Measurements from ENCODE around the gene ANO7. TPM values are rescaled to one million over a fixed set of nuclear protein-coding genes. Genes with fewer than 3 reads are reported as not detected.

Gene ANO7
- polyA plus RNA-seq, 3 donors = 0.44 to 2.5 (median 0.56) TPM

DNA sequence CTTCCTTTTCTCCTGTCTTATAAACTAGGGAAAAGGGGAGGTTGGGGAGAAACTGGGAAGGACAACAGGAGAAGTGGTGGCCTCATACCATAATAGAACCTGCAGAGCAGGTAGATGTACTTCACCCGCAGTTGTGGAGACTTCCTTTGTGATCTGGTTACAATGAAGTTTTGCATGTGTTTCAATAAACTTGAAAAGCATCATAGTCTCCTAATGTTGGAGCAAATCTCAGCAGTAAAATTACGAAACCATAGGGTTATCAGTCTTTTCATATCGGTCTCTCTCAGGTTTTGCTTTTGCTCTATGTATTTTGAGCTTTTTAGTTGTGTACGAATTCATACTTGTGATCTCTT is 30.5 kb downstream of the ANO7 start:
- H3K27ac ChIP-seq (ENCODE audit: low read depth, low read length) = no peak overlapping the region
- 33 to 53% (median 51%) methylated on average over 4 of the region's 4 CpGs for WGBS, 3 donors

DNA sequence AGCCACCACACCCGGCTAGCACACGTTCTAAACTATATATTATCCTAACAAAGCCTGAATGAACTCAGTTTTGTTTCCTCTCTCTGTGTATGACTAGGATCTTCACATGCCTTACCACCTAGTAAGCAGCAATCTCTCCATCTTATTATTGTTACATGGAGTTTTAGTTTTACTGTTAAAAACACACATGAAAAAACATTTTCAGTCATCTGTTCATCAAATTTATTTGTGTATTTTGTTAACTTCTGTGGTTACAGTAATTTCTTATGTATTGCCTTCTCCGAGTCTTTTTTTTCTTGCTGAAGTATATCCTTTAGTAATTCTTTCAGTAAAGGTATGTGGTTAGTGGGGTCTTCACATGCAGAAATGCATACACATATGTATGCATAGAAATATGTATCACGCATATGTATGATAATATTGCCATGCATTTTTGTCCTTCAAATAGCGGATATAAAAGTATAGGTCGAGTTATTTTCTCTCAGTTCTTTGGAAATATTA is 31.4 kb downstream of the ANO7 start:
- 82 to 95% (median 93%) methylated on average over 6 of the region's 6 CpGs for WGBS, 3 donors
- no peak overlapping the region for H3K27ac ChIP-seq (ENCODE audit: low read depth, low read length)

GRCh38 chr2:241223211-241224017 is 34.9 kb downstream of the ANO7 start:
- H3K27ac ChIP-seq (ENCODE audit: low read depth, low read length) = no peak overlapping the region
- WGBS, 3 donors = 50 to 56% (median 55%) methylated on average over 23 of the region's 23 CpGs

DNA sequence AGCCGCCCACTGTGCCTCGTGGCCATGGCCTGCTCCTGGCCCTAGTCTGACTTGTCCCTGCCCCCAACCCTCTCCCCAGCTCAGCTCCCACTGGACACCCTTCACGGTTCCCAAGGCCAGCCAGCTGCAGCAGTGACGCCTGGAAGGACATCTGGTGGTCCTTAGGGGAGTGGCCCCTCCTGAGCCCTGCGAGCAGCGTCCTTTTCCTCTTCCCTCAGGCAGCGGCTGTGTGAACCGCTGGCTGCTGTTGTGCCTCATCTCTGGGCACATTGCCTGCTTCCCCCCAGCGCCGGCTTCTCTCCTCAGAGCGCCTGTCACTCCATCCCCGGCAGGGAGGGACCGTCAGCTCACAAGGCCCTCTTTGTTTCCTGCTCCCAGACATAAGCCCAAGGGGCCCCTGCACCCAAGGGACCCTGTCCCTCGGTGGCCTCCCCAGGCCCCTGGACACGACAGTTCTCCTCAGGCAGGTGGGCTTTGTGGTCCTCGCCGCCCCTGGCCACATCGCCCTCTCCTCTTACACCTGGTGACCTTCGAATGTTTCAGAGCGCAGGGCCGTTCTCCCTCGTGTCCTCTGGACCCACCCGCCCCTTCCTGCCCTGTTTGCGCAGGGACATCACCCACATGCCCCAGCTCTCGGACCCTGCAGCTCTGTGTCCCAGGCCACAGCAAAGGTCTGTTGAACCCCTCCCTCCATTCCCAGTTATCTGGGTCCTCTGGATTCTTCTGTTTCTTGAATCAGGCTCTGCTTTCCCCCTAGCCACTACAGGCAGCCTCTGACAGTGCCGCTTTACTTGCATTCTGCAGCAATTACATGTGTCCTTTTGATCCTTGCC is 35.8 kb downstream of the ANO7 start:
- WGBS, 3 donors = 30 to 46% (median 45%) methylated on average over 24 to 26 of the region's 26 CpGs
- H3K27ac ChIP-seq (ENCODE audit: low read depth, low read length) = no peak overlapping the region

DNA sequence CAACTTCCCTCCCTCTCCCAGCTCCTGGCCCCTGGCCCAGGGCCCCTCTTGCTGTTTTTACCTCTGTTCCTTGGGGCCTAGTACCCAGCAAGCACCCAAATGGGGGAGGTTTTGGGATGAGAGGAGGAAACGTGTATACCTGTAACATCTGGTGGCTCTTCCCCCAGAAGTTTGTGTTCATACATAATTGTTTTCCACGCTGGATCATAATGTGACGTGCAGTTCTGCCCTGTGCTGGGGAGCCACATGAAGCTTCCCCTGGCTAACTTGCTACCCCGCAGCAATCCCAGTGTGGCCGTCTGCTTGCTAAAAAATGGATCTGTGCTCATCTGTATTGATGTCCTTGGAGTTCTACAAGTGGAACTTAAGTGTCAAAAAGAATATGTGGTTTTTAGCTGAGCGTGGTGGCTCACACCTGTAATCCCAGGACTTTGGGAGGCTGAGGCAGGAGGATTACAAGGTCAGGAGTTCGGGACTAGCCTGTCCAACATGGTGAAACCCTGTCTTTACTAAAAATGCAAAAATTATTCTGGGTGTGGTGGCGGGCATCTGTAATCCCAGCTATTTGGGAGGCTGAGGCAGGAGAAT is 36.5 kb downstream of the ANO7 start:
- WGBS, 3 donors = 69 to 85% (median 85%) methylated on average over 8 of the region's 8 CpGs
- H3K27ac ChIP-seq (ENCODE audit: low read depth, low read length) = no peak overlapping the region

DNA sequence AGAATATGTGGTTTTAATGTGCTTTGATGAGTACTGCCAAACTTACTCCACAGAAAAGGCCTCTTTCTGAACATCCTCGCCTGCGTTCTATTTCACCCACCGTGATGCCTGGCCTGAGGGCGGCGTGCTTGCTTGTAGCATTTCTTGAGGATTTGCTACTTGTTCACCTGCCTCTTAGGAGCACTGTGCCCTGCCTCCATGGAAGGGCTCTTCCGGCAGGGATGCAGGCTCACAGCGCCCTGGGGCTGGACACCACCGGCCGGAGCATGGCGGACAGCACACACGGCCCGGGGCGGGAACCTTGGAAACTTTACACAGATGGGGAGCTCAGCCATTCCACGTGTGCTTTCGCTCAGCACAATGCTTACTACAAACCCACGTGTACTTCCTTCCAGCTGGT is 37.1 kb downstream of the ANO7 start:
- no peak overlapping the region for H3K27ac ChIP-seq (ENCODE audit: low read depth, low read length)
- whole genome bisulfite sequencing, 3 donors = 75 to 93% (median 91%) methylated on average over 16 of the region's 16 CpGs

DNA sequence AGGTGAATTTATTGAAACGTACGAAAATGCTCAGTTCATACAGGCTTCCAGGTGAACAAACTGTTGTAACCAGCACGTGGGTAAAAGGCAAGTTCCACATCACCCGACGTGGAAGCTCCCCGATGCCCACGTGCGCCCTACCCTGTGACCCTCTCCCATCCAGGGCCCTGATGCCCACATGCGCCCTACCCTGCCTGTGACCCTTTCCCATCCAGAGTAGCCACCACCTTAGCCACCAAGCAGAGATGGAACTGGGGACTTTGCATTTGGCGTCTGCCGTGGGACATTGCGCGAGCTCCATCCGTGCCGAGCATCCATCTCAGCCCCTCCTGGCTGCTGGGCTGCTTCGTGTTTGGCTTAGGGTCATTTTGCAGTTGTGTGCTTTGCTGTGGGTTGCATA is 37.5 kb downstream of the ANO7 start:
- no peak overlapping the region for H3K27ac ChIP-seq (ENCODE audit: low read depth, low read length)
- 91 to 94% (median 93%) methylated on average over 16 of the region's 16 CpGs for WGBS, 3 donors

DNA sequence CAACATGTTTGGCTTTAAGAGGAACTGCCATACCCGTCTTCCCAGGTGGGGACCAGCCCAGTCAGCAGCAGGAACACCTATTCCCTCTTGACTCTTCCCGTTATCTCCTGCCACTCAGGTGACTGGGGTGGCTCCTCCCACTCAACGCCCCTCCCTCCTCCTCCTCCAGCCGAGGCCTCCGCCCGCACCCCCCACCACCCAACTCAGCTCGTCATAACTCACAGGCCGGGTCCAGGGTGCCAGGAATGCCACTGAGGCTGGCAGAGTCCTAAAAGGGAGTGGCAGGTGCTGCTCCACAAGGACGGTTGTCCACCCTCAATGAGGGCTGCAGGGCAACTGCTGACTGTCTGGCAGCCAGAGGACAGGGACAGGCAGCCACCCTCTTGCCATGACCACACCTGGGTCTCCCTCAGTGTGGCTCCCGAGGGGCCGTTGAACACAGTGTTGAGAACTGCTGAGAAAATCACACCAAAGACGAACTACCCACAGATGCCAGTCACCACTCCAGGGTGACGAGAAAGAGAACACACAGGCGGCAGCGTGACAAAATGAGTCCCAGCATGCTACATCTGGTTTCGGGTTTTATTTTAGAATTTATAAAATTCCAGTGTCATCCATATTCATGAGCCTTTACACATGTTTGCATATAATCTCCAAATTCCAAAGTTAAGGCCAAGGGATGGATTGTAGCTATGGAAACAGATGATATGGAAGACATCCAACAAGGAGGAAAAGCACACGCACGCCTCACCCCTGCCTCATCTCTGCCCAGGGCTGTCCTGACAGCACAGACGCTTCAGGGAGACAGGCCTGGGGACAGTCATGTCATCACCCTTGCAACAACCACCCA is 38.5 kb downstream of the ANO7 start:
- WGBS, 3 donors = 73 to 87% (median 84%) methylated on average over 18 to 19 of the region's 19 CpGs

DNA sequence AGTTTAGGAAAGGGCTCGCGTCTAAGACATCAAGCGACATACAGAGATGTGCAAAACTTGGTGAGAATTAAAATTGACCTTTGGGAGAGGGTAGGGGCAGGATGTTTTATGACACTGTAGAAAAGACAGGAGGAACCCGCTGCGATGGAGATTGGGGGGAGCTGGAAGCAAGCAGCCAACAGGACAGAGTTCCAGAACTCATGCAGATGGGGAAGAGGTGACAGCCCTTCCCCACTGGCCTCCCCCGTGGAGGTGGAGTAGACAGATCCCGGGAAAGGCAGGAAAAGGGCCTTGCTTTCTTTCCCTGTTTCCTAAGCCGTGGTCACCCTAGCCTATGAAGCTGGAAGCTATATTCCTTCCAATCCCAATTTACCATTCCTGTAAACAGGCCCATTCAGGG is 39.1 kb downstream of the ANO7 start:
- 79 to 88% (median 79%) methylated on average over 8 of the region's 8 CpGs for WGBS, 3 donors
- no peak overlapping the region for H3K27ac ChIP-seq (ENCODE audit: low read depth, low read length)

More for the DNA sequence above, 38.5 kb downstream of the ANO7 start:
- H3K27ac ChIP-seq (ENCODE audit: low read depth, low read length) = no peak overlapping the region

DNA sequence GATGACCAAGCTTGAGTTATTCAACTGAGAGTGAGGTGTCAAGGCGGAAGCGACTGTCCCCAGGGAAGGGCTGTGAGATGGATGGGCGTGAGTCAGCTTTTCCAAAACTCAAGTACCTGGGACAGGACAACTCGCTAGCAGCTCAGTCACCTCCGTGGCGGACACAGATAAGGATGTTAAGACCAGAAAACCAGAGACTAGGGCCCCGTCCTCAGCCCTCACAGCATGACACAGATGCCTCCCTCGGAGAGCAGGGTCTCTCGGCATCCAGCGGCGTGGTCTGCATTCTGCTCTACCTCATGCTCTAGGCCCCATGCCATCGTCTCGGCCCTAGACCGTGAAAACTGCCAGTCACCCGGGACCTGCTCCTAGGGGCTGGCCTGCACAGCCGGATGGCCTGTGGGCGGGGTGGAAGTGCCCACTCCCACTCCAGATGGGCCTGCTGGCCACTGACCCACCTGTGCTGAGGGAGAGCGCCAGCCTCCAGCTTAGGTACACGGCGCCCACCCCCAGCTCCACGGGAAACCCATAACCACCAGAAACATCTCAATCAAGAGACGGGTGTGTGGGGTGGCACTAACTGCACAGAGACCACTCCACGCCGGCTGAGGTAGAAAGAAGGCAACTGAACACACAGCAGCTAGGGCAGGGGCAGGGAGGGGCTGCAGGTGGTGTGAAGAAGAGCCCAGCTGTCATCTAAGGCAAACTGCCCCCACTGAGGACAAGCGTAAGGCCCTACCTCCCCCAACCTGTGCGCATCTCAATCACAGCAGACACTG is 39.8 kb downstream of the ANO7 start:
- no peak overlapping the region for H3K27ac ChIP-seq (ENCODE audit: low read depth, low read length)
- WGBS, 3 donors = 91 to 94% (median 92%) methylated on average over 24 to 26 of the region's 26 CpGs

DNA sequence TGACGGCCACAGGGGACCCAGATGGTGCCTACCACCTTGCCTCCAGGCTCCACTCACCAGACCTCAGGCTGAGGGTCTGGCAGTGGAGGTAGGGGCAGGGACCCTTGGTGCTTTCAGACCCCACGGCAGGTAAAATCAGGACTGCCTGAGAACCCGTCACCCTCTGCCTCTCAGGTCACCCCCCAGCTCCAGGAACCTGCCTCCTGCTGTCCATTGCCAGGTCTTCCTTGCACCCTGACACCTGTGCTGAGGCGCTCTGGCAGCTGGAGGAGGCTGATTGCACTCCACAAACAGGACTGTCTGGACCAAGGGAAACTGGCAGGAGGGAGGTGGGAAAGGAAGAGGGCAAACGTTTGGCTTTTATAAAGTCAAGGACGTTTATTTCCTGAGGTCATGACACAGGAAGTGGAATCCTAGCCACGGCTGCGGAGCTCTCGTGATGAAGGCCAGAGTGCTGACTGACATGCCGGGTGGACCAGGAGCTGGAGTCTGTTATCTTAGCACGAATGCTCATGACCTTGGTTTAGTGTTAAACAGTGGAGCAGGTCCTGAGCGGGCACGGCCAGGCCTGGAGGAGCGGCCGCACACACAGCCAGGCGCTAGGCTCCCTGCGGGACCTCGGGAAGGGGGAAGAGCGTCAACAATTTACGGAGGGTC is 40.5 kb downstream of the ANO7 start:
- WGBS, 3 donors = 62 to 79% (median 74%) methylated on average over 20 of the region's 20 CpGs
- H3K27ac ChIP-seq (ENCODE audit: low read depth, low read length) = no peak overlapping the region

DNA sequence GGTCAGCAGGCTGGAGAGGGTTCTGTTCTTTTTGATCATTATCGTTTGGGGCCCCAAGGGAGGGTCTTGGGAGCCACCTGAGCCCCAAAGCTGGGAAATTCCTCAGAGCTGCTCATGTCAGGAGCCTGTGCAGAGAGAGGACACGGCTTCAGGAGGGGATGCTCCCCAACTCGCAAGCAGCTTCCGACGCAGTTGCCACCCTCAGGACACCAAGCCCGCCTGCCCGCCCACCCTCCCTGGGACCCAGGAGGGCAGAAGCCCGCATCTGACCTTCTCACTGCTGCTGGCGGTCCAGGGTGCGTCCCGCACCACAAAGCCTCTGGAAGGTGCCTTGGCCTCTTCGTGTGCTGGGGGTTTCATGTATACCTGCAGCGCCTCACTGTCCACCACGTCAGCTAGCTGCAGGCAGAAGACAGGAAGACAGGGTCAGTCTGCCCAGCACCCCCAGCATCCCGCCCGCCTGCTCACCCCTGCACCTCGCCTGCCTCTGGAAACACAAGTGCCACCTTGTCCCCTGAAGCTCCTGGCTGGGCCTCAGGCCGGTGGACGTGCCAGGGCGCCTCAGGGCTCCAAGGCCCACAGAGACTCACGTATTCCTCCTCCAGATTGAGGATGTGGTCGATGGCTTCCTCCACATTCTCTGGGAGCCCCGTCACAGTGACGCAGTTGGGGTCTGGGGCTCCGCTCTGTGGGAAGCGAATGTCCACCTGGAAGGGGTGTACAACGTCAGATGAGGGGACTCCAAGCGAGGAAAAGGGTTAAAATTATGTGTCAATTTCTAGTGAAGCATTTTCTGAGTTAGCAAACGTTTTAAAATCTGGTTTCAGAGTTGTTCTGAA is 41.3 kb downstream of the ANO7 start:
- no peak overlapping the region for H3K27ac ChIP-seq (ENCODE audit: low read depth, low read length)
- 89 to 91% (median 90%) methylated on average over 29 of the region's 29 CpGs for WGBS, 3 donors

DNA sequence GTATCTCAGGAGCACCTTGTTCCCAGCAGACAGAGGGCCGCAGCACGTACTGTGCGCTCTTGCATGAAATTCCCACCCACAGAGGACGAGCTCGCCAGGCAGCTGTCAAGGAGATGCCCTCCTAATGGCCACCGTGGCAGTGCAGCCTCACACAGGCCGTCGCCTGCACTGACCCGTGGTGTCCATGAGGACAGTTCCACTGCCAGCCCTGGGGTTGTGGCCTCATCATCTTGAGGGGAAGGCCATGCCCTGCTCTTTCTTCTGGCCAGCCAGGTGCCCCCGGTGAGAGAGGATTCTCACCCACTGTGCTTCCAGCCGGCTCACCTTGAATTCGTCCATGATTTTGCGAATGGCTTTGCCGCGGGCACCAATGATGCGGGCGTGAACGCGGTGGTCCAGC is 42.0 kb downstream of the ANO7 start:
- 93 to 96% (median 94%) methylated on average over 19 of the region's 19 CpGs for WGBS, 3 donors
- H3K27ac ChIP-seq (ENCODE audit: low read depth, low read length) = no peak overlapping the region

DNA sequence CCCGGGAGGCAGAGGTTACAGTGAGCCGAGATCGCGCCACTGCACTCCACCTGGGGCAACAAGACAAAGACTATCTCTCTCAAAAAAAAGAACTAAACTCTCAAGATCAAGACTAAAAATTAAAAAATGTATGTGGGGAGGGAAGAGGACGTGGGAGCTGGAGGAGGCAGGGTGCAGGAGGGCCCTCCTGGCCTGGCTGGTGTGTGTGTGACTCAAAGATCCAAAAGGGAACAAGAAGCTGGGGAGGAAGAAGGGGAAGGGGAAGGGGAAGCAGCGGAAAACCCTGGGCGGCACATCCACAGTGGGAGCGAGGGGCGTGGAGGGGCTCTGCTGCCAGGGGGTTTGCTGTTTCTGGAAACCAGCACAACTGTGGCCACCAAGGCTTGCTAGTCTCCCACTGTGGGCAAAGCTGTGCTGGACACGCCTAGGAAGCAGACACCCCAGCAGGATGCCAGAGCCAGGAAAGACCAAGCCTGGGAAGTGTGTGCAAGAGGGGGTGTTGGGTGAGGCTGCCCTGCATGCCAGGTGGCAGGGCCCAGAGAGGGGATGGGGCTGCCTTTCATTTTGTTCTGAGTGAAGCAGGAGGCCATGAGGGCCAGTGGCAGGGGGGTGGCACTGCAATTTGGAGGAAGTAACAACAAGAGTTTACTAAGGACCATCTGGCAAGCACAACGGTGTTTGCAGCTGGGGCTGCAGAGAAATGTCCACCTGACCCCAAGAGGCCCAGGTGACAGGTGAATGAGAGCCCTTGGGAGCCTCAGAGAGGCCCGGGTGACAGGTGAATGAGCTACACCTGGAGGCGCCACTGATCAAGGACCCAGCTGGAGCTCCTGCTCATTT is 44.5 kb downstream of the ANO7 start:
- no peak overlapping the region for H3K27ac ChIP-seq (ENCODE audit: low read depth, low read length)
- WGBS, 3 donors = 79 to 82% (median 82%) methylated on average over 13 of the region's 13 CpGs

- no peak overlapping the region for H3K27ac ChIP-seq (ENCODE audit: low read depth, low read length)
- WGBS, 3 donors = 83 to 87% (median 84%) methylated on average over 21 of the region's 21 CpGs
Observed at GRCh38 chr2:241234066-241234790, 45.8 kb downstream of the ANO7 start.
